ENCODE results near the gene DMPK.
A peak's percentile ranks its signal among the peaks of the same experiment; 100 is the strongest.
"Not testable (repeated sequence)": the region's sequence is repeated elsewhere in the genome, so short reads cannot be mapped to it uniquely, and the experiment has no call there.

The DMPK gene

DNA sequence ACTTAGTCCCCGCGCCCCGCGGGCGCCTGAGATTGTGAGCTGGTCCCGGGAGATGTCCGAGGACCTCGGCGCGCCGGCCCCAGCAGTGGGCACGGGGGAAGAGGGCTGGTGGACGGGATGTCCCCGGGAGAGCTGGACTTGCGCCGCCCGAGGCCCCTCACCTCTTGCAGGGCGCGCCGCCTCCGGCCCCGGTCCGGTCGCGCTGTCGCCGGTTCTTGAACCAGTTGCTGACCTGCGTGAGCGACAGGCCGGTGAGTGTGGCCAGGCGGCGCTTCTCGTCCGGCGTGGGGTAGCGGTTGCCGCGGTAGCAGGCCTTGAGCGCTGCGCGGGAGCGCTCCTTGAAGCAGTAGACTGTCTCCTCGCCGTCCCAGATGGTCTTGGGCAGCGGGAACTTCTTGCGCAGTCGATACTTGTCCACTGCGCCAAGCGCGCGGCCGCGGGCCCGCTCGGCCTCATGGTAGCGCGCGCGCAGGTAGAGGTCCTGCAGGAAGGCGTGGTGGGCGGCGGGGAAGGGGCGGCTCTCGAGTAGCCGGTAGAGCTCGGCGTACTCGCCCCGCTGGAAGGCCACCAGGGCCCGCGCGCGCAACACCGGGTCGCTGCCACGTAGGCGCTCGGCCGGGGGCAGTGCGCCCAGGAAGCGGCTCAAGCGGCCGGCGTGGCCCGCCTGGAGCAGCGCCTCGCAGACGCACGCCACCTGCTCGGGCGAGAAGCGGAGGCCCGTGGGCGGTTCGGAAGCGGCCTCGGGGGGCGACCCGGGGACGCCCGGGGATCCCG lies 14.2 kb downstream of the DMPK start:
- DNase-seq: peak in 1 of 2 experiments; percentile 66

DNA sequence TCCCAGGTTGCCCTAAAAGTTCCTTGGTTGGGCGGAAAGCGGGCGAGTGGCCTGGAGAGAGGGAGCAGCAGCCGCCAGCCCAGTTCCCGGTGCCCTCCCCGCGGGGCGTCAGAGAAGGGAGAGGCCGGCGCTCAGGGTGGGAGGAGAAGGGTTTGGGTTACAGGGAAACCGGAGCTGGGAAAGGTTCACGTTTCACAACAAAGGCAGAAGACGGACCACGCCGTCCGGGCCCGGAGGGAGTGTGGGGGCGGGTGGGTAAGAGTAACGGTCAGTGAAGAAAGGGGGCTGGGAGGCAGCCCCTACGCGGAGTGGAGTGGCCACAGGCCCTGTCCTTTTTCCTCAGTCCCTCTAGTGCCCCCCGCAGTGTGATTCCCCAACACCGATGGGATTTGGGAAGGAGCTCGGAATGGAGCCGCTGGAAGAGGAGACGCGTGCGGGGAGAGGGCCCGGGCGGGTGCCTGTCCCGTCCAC lies 14.8 kb downstream of the DMPK start:
- peak in 1 of 2 experiments; percentile 59 for DNase-seq

DNA sequence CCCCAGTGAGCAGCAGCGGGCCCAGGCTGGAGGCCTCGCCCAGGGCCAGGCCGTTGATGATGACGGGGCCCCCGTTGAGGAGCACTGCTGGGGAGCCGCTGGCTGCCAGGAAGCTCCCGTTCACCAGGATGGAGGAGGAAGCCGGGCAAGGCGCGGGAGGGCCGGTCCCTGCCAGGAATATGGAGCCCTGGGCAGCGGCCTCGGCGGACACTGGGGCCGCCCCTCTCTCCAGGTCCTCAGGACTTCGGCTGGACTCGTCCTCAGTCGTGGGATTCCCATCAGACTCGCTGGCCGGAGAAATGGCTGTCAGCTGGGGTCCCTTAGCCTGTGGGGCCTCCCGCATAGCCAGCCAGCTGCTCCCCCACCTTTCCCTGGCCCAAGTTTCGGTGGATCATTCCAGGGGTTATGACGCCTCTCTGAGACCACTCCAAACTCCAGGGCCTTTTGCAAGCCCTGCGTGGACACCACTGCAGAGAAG lies 15.4 kb downstream of the DMPK start:
- DNase-seq: no peak

DNA sequence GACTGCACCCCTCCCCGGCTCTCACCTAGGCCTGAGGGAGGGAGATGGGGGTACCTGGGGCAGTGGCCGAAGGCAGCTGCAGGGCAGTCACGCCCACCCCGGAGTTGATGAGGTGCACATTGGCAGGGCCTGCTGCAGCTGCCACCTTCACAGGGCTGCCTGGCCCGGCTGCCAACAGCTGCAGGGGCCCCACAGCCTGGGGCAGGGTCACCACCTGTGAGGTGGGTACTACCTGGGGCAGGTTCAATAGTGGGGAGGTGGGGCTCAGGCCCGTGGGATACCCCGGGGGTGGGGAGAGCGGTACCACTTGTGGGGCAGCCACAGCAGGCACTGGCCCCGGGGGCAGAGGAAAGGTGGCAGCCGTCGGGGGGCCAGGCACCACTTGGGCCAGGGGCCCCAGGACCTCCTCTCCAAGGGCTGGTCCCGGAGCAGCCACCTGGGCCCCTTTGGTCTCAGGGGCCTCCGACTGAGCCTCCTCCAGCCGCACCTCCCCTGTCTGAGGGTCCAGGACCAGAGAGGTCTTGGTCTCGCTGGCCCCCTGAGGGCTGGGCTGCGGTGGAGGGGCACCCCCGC lies 15.9 kb downstream of the DMPK start:
- DNase-seq: no peak

DNA sequence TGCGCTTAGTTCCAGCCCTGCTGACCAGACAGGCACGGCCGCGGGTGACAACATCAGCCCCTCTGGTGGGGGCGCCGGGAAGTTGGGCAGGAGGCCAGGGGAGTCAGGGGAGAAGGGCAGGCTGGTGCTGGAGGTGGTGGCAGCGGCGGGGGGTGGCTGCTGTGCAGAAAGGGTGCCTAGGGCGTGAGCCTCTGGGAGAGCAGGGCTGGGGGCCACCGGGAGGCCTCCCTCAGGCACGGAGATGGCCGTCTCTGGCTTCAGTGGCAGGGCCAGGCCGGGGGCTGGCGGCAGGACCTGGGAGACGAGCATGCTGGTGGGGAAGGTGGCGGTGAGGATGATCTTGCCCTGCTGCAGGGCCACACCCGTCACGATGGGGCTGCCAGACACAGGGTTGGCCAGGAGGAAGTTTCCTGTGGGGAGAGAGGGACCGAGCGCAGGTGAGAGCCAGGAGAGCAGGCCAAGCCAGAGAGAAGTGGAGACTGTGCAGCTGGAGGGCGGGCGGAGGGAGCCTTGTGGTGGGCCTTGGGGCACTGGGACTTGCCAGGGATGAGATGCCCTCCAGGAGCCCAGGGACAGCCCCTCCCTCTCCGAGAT lies 16.5 kb downstream of the DMPK start:
- no peak for DNase-seq

DNA sequence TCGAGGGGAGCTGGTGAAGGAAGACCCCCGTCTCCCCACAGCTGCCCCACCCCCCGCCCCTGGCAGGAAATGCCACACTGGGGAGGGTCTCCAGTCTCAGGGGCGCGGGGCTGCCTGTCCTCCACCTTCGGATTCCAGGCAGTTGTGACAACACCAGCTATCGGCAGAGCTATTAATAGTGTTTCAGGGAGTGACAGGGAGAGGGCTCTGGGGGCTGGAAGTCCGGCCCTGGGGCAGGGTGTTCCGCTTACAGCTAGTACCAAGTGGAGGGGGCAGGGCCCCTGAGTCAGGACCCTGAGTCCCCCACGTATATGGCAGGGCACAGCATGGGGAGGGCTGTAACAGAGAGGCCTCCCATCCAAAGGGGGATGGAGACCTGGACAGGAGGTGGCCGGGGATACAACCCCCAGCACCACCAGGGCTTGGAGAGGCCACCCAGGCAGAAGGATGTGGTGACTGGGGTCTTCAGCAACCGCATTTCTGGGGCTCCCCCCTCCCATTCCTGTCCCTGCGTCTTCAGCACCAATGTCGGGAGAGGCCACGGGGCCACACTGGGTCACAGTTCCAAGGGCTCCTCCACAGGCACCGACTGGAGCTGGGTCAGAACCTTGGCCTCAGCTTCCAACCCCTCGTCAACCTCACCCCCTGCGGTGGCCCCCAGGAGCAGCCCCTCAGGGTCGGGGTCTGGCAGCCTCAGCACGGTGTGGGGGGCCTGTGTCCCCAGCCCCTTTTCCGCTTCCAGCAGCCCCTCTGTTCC lies 17.2 kb downstream of the DMPK start:
- no peak for DNase-seq

DNA sequence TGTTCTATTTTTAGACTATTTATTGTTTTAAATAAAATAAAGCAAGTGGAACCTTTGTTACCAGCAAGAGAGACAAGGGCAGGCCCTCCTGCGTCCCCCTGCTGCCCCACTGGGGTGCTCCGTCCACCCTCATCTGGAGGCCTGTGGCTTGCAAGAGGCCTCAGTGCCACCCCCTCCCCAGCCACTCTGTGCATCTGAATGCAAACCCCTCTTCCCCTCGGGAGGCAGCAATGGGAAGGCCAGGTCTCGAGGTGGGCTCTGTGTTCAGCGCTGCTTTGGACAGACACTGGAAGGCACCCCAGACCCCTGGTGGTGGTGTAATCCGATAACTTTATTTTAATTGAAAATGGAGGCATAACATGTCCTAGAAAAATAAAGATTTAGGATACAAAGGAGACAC lies 17.8 kb downstream of the DMPK start:
- no peak for DNase-seq

DNA sequence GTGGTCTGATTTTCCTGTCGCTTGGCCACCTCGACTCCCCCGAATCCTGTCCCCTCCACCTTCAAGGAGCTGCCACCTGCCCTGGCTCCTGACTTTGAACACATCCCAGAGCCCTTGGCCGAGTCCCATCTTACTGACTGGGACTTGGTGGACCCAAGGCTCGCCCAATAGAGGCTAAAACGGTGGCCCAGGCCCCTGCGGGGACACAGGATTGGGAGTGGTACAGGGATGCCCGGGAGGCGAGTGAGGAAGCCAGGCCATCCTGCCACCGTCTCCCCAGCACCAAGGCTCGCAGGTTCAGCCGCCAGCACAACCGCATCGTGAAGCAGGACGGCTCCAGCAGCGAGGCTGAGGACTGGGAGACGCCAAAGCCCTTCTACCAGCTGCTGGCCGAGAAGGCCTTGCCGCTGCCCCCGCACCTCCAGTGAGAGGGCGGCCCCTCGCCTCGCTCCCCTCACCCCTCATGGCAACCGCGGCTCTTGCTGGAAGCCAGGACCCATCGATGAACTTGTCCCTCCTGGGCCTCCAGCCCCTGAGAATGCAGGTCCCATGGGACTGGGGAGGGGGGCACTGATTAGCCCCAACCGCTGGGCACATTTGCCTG lies 18.5 kb downstream of the DMPK start:
- DNase-seq: peak in 1 of 2 experiments; percentile 42

DNA sequence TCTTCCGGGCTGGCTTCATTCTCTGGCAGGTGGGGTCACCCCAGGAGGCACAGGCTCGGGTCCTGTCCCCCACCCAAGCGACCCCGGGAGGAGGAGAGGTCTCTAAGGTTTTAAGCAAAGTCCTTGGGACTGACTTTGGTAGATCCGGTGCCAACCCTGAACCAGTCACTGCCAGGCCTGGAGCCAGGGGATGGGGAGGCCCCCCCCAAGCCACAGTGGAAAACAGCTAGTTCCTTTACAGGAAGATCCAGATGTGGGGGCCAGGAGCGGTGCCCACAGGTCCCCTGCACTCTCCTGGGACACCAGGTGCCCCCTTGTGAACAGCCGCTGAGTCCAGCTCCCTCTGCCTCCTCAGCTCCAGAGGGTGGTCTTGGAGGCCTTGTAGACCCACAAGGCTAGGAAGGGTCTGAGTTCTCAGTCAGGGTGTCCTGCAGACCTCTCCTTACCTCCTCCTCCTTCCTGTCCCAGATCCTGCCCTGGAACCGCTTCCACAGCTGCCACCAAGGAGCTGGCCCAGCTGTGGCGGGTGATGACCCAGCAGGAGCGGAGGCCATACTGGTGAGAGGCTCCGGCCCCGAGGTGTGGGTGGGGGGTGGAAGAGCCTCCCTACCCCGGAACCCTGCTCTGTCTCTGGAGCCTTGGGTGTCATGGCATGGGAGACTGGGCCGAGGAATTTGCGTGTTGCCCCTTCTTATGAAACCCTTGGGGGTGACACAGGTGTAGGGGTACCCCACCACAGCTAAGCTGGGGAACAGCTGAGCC lies 19.2 kb downstream of the DMPK start:
- DNase-seq: no peak

DNA sequence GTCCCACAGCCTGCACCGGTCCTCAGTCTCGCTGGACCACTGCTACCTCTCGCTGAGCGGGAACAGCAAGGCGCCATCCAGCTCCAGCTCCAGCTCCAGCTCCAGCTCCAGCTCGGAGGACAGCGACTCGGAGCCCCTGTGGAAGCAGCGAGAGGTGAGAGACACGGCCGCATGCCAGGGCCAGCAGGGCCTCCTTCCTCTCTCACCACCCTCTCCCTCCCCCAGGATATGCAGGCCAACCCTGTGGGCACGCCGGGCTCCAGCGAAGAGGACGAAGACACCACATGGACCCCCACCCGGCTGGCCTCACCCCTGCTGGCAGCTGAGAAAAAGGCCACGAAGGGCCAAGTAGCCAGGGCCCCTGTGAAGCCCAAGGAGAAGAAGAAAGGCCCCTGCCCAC lies 20.6 kb downstream of the DMPK start:
- DNase-seq: no peak

DNA sequence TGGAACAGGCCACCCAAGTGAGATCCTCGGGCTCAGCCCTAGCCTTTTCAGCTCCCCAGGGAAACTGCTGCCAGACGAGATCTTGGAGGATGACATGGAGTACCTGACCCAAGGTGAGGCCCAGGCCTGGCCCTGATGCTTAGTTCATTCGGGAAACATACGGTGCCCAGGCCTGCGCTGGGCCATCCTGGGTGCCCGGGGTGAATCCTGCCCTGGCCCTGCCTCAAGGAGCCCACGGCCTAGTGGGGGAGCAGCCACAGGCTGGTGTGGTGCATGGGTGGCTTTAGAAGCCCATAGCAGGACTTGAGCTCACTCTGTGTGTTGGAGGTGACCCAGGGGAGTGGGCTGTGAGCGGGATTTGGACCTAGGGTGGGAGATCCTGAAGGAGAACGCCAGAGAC lies 23.4 kb downstream of the DMPK start:
- DNase-seq: no peak

DNA sequence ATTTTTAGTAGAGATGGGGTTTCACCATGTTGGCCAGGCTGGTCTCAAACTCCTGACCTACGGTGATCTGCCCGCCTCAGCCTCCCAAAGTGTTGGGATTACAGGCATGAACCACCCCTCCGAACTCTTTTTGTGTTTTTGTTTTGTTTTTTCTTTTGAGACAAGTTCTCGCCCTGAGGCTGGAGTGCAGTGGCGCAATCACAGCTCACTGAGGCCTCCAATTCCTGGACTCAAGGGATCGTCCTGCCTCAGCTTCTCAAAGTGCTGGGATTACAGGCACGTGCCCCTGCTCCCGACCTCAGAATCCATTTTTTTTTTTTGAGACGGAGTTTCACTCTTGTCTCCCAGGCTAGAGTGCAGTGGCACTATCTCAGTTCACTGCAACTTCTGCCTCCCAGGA lies 24.6 kb downstream of the DMPK start:
- no peak for DNase-seq

DNA sequence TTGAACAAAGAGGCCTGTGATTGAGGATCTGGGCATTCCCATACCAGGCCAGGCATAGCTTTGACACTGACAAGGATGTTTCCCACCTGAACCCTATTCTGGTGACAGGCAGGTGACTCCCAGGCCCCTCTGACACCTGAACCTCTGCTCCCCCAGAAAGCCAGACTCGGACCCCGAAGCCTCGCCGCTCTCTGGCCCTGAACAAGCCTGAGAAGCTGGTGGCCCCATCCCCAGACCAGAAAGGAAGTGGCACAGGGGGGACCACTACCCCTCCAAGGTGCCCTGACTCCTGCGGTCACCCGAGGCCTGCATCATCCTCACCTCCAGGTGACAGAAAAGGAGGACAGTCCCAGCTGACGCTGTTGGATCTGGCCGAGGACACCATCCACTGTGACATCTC lies 28.0 kb downstream of the DMPK start:
- no peak for DNase-seq

DNA sequence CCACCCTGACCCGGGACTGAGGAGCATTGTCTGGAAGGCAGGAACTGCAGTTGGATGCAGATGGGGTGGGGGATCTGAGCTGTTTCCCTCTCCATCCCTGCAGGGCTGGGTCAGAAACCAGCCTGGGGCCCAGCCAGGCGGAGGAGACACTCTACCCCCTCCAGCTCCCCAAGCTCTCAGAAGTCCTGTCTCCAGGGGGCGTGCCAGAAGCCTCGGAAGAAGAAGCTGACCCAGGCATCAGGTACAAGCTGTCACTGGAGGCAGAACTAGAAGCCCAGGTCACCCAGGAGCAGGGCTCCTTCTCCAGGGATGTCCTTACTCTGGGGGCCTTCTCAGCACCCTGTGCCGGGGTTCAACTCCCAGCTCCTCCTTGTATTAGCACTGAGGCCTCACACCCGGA lies 28.7 kb downstream of the DMPK start:
- DNase-seq: no peak

DNA sequence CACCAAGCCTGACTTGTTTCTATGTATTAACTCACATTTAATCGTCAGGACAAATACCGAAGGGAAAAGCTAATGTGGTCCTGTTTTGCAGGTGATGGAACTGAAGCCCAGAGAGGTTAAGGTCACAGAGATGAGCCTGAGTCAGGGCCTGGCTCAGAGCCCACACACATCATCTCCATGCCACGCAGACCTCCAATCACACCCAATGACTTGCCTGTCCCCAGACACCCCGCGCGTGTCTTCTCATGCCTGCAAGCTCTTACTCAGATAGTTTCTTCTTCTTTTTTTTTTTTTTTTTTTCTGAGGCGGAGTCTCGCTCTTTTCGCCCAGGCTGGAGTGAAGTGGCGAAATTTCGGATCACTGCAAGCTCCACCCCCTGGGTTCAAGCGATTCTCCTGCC lies 29.7 kb downstream of the DMPK start:
- DNase-seq: no peak

DNA sequence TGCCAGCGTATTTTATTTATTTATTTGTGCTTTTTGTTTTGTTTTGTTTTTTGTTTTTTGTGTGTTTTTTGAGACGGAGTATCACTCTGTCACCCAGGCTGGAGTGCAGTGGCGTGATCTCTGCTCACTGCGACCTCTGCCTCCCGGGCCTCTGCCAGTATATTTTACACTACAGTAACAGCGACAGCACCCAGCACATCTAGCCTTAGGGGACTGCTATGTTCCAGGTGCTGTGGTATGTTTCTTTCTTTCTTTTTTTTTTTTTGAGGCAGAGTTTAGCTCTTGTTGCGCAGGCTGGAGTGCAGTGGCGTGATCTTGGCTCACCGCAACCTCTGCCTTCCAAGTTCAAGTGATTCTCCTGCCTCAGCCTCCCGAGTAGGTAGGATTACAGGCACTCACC lies 30.8 kb downstream of the DMPK start:
- DNase-seq: not testable (repeated sequence)

DNA sequence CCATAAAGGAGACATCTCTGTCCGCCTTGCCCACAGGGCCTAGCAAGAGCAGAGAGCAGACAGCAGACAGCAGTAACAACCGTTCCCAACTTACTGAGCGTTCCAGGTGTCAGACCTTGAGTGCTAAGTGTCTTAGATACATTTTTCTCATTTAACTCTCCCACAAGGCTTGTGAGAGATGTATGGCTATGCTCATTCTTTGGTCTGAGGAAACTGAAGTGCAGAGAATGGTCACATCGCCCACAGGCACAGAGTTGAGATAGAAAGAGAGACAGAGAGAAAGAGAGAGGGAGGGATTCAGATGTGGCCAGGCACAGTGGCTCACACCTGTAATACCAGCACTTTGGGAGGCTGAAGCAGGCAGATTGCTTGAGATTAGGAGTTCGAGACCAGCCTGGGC lies 34.8 kb downstream of the DMPK start:
- DNase-seq: no peak

DNA sequence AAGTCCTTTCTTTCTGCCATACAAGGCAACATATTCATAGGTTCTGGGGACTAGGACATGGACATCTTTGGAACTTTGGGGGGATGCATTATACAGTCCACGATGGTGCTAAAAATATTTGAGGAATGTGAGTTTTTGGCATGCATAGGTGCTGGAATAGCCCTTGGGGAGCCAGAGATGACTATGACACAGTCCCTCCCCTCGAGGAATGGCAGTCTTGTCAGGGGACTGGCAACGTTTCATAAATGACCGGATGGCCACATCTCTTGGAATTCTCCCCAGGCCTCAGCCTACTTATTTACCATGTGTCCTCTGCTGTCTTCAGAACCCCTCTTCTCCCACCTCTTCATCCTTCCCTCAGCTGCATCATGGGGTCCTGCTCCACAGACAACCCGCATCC lies 35.4 kb downstream of the DMPK start:
- no peak for DNase-seq

DNA sequence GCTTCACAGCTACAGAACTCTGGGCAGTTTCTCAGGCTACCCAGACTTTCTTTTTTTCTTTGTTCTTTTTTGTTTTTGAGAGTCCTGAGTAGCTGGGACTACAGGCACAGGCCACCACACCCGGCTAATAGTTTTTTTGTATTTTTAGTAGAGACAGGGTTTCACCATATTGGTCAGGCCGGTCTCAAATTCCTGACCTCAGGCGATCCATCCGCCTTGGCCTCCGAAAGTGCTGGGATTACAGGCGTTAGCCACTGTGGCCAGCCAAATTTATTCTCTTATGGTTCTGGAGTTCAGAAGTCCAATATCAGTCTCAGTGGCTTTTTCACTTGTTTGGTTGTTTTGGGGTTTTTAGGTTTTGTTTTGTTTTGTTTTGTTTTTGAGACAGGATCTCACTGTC lies 36.7 kb downstream of the DMPK start:
- no peak for DNase-seq

DNA sequence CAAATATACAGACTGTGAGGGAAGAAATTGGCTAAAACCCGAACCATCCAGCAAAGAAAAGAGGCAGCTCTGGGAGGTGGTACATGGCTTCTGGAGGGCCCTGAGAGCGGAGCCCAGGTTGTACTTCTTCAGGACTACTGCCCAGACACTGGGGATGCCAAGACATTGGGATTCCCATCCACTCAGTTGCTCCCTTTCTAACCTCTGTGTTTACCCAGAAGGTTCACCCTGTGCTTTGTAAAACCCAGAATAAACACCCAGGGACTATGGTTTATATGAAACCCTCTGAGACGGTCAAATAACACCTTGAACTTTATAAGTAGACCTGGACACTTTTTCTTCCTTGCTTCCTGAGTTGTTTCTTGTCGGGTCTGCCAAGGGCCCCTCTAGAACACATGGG lies 39.3 kb downstream of the DMPK start:
- no peak for DNase-seq

DNA sequence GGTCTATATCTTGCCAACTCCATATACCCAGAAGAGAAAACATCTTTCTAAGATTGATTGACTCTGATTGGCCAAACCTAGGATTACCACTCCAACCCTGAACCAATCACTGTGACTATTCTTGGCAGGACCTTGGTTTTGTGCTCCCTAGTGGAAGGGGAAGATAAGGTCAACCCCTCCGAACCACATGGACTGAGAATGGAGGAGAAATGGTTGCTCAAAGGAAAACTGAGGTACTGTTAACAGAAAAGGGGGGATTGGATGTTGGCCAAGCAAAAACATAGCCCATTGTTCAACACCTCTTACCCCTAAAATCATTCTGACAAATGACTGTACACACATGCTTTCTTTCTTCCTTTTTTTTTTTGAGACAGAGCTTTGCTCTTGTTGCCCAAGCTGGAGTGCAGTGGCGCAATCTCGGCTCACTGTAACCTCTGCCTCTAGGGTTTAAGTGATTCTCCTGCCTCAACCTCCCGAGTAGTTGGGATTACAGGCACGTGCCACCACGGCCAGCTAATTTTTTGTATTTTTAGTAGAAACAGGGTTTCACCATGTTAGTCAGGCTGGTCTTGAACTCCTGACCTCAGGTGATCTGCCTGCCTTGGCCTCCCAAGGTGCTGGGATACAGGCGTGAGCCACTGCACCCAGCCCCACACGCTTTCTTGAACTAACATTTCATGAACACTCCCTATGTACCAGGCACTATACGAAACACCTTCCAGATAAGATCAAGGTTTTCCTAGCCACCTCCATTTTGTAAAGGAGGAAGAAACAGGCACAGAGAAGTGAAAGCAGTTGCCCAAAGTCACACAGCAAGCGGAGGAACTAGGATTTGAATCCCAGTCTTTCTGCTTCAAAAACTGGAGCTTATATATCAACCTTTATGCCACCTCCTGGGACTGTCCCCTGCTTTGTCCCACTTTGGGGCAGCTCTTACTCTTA lies 42.5 kb downstream of the DMPK start:
- no peak for DNase-seq

All from NCI-H526 (cell line).